GM12872 (cell line): ENCODE data around the gene SYNPO2.

Experiments
- TF ChIP-seq, protein P1 (sequence below): IDR thresholded peaks from 3 replicates; pipeline ENCODE4 v1.5.1; 2011; ENCODE audit warnings: low read depth, mild to moderate bottlenecking, low read length, moderate library complexity; ENCODE audit not compliant: insufficient read depth

SYNPO2 gene

GRCh38 chr4:118848242-118848641 lies 40.4 kb upstream of the SYNPO2 start:
- TF ChIP-seq, protein P1, sequence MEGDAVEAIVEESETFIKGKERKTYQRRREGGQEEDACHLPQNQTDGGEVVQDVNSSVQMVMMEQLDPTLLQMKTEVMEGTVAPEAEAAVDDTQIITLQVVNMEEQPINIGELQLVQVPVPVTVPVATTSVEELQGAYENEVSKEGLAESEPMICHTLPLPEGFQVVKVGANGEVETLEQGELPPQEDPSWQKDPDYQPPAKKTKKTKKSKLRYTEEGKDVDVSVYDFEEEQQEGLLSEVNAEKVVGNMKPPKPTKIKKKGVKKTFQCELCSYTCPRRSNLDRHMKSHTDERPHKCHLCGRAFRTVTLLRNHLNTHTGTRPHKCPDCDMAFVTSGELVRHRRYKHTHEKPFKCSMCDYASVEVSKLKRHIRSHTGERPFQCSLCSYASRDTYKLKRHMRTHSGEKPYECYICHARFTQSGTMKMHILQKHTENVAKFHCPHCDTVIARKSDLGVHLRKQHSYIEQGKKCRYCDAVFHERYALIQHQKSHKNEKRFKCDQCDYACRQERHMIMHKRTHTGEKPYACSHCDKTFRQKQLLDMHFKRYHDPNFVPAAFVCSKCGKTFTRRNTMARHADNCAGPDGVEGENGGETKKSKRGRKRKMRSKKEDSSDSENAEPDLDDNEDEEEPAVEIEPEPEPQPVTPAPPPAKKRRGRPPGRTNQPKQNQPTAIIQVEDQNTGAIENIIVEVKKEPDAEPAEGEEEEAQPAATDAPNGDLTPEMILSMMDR: no peak

- TF ChIP-seq, protein P1: no peak
Measured at GRCh38 chr4:118848901-118849300, 39.8 kb upstream of the SYNPO2 start.

DNA sequence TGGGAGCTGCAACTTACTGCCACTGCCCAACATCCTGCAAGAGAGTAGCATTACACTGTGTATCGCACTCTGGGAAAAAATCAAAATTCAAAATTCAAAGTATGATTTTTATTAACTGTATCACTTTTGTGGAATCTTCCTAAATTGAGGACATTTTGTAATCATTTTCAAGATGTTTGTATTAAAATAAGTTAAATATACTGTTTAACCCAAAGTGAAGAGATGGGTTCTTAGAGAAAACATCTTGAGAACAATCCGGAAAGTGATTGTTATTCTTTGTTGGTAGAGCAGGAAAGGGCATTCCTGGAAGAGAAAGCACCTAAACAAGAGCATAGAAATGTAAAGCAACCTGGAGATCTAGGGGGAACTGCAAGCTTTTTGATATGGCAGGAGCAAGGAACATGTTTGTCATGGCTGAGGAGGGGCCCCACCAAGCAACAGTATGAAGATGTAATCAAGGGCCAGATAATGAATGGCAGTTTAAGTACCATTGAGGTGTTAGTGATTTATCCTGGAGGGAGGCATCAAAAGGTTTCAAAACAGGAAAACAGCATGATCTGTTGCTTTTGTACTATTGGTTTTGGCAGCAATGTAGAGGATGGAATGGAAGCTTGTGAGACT lies 38.7 kb upstream of the SYNPO2 start:
- TF ChIP-seq, protein P1: no peak

- TF ChIP-seq, protein P1: no peak
Measured at GRCh38 chr4:118850488-118851173, 38.0 kb upstream of the SYNPO2 start.

- TF ChIP-seq, protein P1: no peak
Measured at GRCh38 chr4:118857760-118858159, 30.9 kb upstream of the SYNPO2 start.

DNA sequence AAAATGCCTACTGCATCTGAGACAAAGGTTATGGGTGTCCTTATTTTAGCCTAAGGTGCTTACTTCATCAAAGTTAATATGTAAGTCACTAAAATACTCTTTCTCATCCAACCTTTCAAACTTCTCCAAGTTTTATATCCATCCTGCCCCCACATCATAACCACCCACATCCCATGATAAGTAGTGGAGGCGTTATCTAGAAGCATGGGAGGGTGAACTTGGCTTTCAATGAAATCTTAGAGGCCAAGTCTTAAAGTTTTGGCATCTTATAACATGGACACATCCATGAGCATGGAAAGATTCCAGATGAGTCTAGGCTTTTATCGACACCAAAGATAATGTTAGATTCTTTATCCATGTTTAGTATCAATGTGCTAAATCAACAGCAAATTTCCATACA lies 29.9 kb upstream of the SYNPO2 start:
- TF ChIP-seq, protein P1: no peak

GRCh38 chr4:118865091-118865708 lies 23.5 kb upstream of the SYNPO2 start:
- TF ChIP-seq, protein P1: peak; percentile 85
